Measurements from ENCODE around the gene PEAK1. TPM values are rescaled to one million over a fixed set of nuclear protein-coding genes. Genes with fewer than 3 reads are reported as not detected.

PEAK1 gene
- total RNA-seq, 4 donors from 2014 or later = 78.3 to 112 (median 95.2) TPM

- no peak for TF ChIP-seq EP300 (IDR thresholded peaks at IDR 0.05)
- no peak for TF ChIP-seq CTCF (IDR thresholded peaks at IDR 0.05)
- no peak for TF ChIP-seq POLR2A (IDR thresholded peaks at IDR 0.05)
- H3K4me3 ChIP-seq = no peak overlapping the region
- DNase-seq (ENCODE audit: low spot score in 2 of 2) = no peak
These were observed 79.7 kb downstream of the PEAK1 start for GRCh38 chr15:77340245-77340644.

GRCh38 chr15:77336006-77336405 is 83.9 kb downstream of the PEAK1 start:
- no peak for DNase-seq (ENCODE audit: low spot score in 2 of 2)
- Histone ChIP-seq H3K4me3 (no peak overlapping the region), H3K36me3 (peaks cover 0 to under 1% (median 0%) of the 10 kb centered on the region in 3 donors), H3K9me3 (peaks cover 0 to 1% (median 0%) of the 10 kb centered on the region in 4 donors), H3K4me1 (peaks cover 0 to 17% (median 0%) of the 10 kb centered on the region in 4 donors), H3K27ac (no peak overlapping the region), H3K27me3 (no peaks in the 10 kb centered on the region)
- TF ChIP-seq POLR2A (IDR thresholded peaks at IDR 0.05) (no peak), CTCF (IDR thresholded peaks at IDR 0.05) (no peak), EP300 (IDR thresholded peaks at IDR 0.05) (no peak)
- 60 to 66% methylated on average over 2 of the region's 2 CpGs for WGBS, 2 donors

More at GRCh38 chr15:77340245-77340644, 79.7 kb downstream of the PEAK1 start:
- Histone ChIP-seq H3K36me3 (peaks cover 0 to 4% (median 0%) of the 10 kb centered on the region in 3 donors), H3K27ac (no peak overlapping the region), H3K4me1 (peaks cover 0 to 19% (median 0%) of the 10 kb centered on the region in 4 donors), H3K27me3 (no peaks in the 10 kb centered on the region), H3K9me3 (peaks cover 0 to 3% (median 0%) of the 10 kb centered on the region in 4 donors)
- WGBS, 2 donors = 84 to 93% methylated on average over 3 of the region's 3 CpGs

GRCh38 chr15:77335298-77335697 is 84.6 kb downstream of the PEAK1 start:
- Histone ChIP-seq H3K4me1 (peaks cover 0 to 17% (median 0%) of the 10 kb centered on the region in 4 donors), H3K27me3 (no peaks in the 10 kb centered on the region), H3K4me3 (no peak overlapping the region), H3K36me3 (no peaks in the 10 kb centered on the region), H3K9me3 (no peaks in the 10 kb centered on the region), H3K27ac (no peak overlapping the region)
- no peak for TF ChIP-seq CTCF (IDR thresholded peaks at IDR 0.05)
- TF ChIP-seq POLR2A (IDR thresholded peaks at IDR 0.05) = no peak
- no peak for TF ChIP-seq EP300 (IDR thresholded peaks at IDR 0.05)
- DNase-seq (ENCODE audit: low spot score in 2 of 2) = no peak
- WGBS, 2 donors = 58 to 65% methylated on average over 4 of the region's 4 CpGs

- peaks cover 0 to 29% (median 5%) of the 10 kb centered on the region in 4 donors for H3K4me1 ChIP-seq
- TF ChIP-seq POLR2A (IDR thresholded peaks at IDR 0.05) (no peak), EP300 (IDR thresholded peaks at IDR 0.05) (no peak)
- H3K27me3 ChIP-seq = no peaks in the 10 kb centered on the region
- 85 to 94% methylated on average over 2 of the region's 2 CpGs for WGBS, 2 donors
- H3K36me3 ChIP-seq = no peaks in the 10 kb centered on the region
- no peak overlapping the region for H3K4me3 ChIP-seq
- DNase-seq (ENCODE audit: low spot score in 2 of 2) = no peak
- no peak overlapping the region for H3K27ac ChIP-seq
- H3K9me3 ChIP-seq = no peaks in the 10 kb centered on the region
These were observed 86.7 kb downstream of the PEAK1 start for GRCh38 chr15:77333166-77333565.

GRCh38 chr15:77329202-77329601 is 90.7 kb downstream of the PEAK1 start:
- no peak for TF ChIP-seq POLR2A (IDR thresholded peaks at IDR 0.05)
- TF ChIP-seq EP300 (IDR thresholded peaks at IDR 0.05) = no peak
- no peak for TF ChIP-seq CTCF (IDR thresholded peaks at IDR 0.05)
- Histone ChIP-seq H3K36me3 (no peaks in the 10 kb centered on the region), H3K27ac (no peak overlapping the region), H3K4me1 (peaks cover 0 to 43% (median 8%) of the 10 kb centered on the region in 4 donors), H3K4me3 (no peak overlapping the region), H3K9me3 (no peaks in the 10 kb centered on the region), H3K27me3 (no peaks in the 10 kb centered on the region)
- 37 to 41% methylated on average over 1 of the region's 1 CpG for WGBS, 2 donors
- DNase-seq (ENCODE audit: low spot score in 2 of 2) = no peak
